NB4 (cell line): Measurements from ENCODE around the gene LSM10.

Source experiments
- DNase-seq: peaks from one replicate; pipeline ENCODE4 v3.0.0; 2010; ENCODE audit warnings: low read depth
- H3K4me3 ChIP-seq: one replicate; pipeline ENCODE4 v1.5.1; 2011; ENCODE audit warnings: mild to moderate bottlenecking, low read depth, low read length, moderate library complexity
- CTCF ChIP-seq: IDR thresholded peaks from one replicate; pipeline ENCODE4 v1.5.1; 2012; ENCODE audit warnings: low read depth, low read length
- MAX ChIP-seq: IDR thresholded peaks from 2 replicates; pipeline ENCODE4 v1.6.1; 2011; ENCODE audit warnings: low read depth, low read length
- MYC ChIP-seq: IDR thresholded peaks from 2 replicates; pipeline ENCODE4 v1.6.1; 2011; ENCODE audit warnings: low read depth, low read length
- POLR2A ChIP-seq: IDR thresholded peaks from 2 replicates; pipeline ENCODE4 v1.6.1; 2011; ENCODE audit warnings: mild to moderate bottlenecking; ENCODE audit not compliant: insufficient read length; ENCODE audit errors: extremely low read depth

Gene LSM10

DNA sequence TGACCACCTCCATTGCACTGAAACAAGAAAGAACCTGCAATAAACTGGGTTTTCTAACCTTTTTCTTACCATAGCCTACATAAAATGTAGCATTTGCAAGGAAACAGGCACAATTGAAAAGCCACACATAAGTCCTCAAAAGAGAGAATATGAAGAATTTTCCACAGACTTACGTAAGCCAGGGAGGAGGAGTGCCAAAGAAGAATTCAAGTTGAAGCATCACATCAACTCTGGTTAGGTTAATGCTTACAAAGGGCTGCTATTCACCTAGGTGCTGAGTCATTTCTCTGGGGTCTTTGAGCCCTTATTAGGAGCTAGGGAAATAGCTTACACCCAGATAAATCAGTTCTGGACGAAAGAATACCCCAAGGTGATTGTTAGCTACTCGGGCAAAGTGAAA is 42.9 kb upstream of the LSM10 start:
- no peak for TF ChIP-seq MAX
- TF ChIP-seq CTCF = no peak
- TF ChIP-seq POLR2A = no peak
- no peak for TF ChIP-seq MYC
- H3K4me3 ChIP-seq = no peak overlapping the region
- no peak for DNase-seq

- no peak for DNase-seq
- H3K4me3 ChIP-seq = no peak overlapping the region
- TF ChIP-seq CTCF = no peak
- TF ChIP-seq MAX = no peak
- no peak for TF ChIP-seq POLR2A
- TF ChIP-seq MYC = no peak
These were observed 42.3 kb upstream of the LSM10 start for GRCh38 chr1:36440044-36440443.

- no peak overlapping the region for H3K4me3 ChIP-seq
- no peak for DNase-seq
- TF ChIP-seq CTCF (no peak), MAX (no peak)
These were observed 41.0 kb upstream of the LSM10 start for GRCh38 chr1:36438715-36439114.

DNA sequence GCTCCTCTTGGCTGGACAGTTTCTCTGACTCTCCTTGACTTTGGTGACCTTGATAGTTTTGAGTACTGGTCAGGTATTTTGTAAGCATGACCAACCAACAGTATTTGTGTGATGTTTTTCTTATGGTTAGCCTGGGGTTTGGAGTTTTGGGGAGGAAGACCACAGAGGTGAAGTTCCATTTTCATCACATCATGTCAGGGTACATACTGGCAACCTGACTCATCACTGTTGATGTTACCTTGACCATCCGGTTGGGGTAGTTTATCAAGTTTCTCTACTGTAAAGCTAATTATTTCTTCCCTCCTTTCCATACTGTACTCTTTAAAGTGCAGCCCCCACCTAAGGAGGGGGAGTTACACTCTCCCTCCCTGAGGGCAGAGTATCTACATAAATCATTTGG is 39.1 kb upstream of the LSM10 start:
- no peak for DNase-seq
- no peak overlapping the region for H3K4me3 ChIP-seq
- TF ChIP-seq POLR2A = no peak
- no peak for TF ChIP-seq MAX
- TF ChIP-seq CTCF = no peak
- no peak for TF ChIP-seq MYC

DNA sequence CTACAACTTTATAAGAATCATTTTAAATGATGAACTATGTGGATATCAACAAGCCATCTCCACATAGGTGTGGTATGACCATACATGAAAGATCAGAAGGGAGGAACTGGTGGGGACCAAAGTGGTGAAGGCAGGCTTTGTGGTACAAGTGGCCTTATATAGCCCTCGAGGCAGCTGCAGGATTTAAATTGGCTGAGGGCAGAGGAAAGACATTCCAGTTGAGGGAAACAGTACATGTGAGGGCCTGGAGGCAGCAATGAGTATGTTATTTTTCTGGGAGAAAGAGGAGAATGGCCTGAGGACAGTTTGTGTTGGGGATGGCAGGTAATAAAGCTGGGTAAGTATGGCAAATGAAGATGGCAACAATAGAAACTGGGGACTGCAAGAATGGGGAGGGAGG is 35.4 kb upstream of the LSM10 start:
- H3K4me3 ChIP-seq = no peak overlapping the region
- TF ChIP-seq CTCF = no peak
- no peak for TF ChIP-seq MYC
- TF ChIP-seq MAX = no peak
- TF ChIP-seq POLR2A = no peak
- DNase-seq = no peak

DNA sequence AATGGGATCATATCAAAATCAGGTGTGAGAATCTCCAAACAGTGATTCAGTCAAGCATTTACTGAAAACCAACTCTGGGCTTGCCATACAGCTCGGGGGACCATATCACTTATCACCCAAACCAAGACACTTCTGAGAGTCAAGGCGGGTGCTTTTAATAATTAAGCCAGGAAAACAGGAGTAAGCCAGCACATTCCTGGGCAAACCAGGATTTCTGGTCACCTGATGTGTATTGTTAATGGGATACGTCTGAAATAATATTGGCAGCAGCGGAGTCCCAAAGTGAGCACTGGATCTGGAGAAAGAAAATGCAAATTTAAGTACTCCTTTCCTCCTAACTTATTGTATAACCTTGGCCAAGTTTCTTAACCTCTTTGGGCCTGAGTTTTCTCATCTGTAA is 34.9 kb upstream of the LSM10 start:
- DNase-seq = no peak
- TF ChIP-seq CTCF (no peak), MYC (no peak), POLR2A (no peak), MAX (no peak)
- no peak overlapping the region for H3K4me3 ChIP-seq
